DND-41 (cell line): Measurements from ENCODE around the gene SPATS2.

Source experiments
- ATAC-seq: fragments of 200-7000 bp; cut with Tn5 transposase; 3 replicates; pipeline ENCODE4 v1.9.1; 2021; ENCODE audit warnings: low read depth; ENCODE audit not compliant: insufficient read depth
- DNase-seq: peaks from one replicate; pipeline ENCODE4 v3.0.0-alpha.2; 2020
- H2AFZ ChIP-seq: 2 replicates; pipeline ENCODE4 v1.6.0; 2012; ENCODE audit warnings: low read depth, low read length
- H3K27ac ChIP-seq: 2 replicates; pipeline ENCODE4 v1.5.1; 2012; ENCODE audit warnings: low read length, inconsistent platforms
- H3K27me3 ChIP-seq: fragments of 200-600 bp; sonication (generic); 2 replicates; pipeline ENCODE4 v1.6.0; 2012; ENCODE audit warnings: low read length, mild to moderate bottlenecking, inconsistent platforms; ENCODE audit not compliant: insufficient read depth, poor library complexity
- H3K36me3 ChIP-seq: 2 replicates; pipeline ENCODE4 v1.5.1; 2012; ENCODE audit warnings: low read length, inconsistent platforms; ENCODE audit not compliant: insufficient read depth
- H3K4me1 ChIP-seq: 2 replicates; pipeline ENCODE4 v1.5.1; 2012; ENCODE audit warnings: mild to moderate bottlenecking, low read length; ENCODE audit not compliant: insufficient read depth
- H3K4me2 ChIP-seq: 2 replicates; pipeline ENCODE4 v1.6.0; 2012; ENCODE audit warnings: mild to moderate bottlenecking, moderate library complexity, low read length, inconsistent platforms; ENCODE audit not compliant: insufficient read depth
- H3K4me3 ChIP-seq, 2 experiments: fragments of 200-600 bp in 1 of 2; shearing (Covaris generic) in 1 of 2; 2 replicates each; pipeline ENCODE4 v1.5.1; 2012 to 2016; ENCODE audit warnings: inconsistent platforms in 2 of 2, low read length in 2 of 2, mild to moderate bottlenecking in 2 of 2, low read depth in 1 of 2, moderate library complexity in 1 of 2
- H3K79me2 ChIP-seq: 2 replicates; pipeline ENCODE4 v1.6.0; 2012; ENCODE audit warnings: low read length, inconsistent platforms; ENCODE audit not compliant: insufficient read depth
- H3K9ac ChIP-seq: 2 replicates; pipeline ENCODE4 v1.6.0; 2012; ENCODE audit warnings: low read depth, mild to moderate bottlenecking, inconsistent platforms, low read length, moderate library complexity
- H3K9me3 ChIP-seq: 2 replicates; pipeline ENCODE4 v1.5.1; 2012; ENCODE audit warnings: low read length, moderate library complexity, mild to moderate bottlenecking, inconsistent platforms; ENCODE audit not compliant: insufficient read depth, severe bottlenecking
- H4K20me1 ChIP-seq: 2 replicates; pipeline ENCODE4 v1.6.0; 2012; ENCODE audit warnings: low read length; ENCODE audit not compliant: insufficient read depth
- CTCF ChIP-seq: IDR thresholded peaks from 2 replicates; pipeline ENCODE4 v1.5.1; 2012; ENCODE audit warnings: borderline replicate concordance, low read length, moderate library complexity, mild to moderate bottlenecking; ENCODE audit not compliant: poor library complexity, severe bottlenecking; ENCODE audit errors: extremely low read depth
- EZH2 ChIP-seq: IDR thresholded peaks from 3 replicates; pipeline ENCODE4 v1.6.1; 2012; ENCODE audit warnings: borderline replicate concordance, low read depth, mild to moderate bottlenecking, moderate library complexity, low read length, inconsistent platforms; ENCODE audit not compliant: severe bottlenecking

Gene SPATS2

DNA sequence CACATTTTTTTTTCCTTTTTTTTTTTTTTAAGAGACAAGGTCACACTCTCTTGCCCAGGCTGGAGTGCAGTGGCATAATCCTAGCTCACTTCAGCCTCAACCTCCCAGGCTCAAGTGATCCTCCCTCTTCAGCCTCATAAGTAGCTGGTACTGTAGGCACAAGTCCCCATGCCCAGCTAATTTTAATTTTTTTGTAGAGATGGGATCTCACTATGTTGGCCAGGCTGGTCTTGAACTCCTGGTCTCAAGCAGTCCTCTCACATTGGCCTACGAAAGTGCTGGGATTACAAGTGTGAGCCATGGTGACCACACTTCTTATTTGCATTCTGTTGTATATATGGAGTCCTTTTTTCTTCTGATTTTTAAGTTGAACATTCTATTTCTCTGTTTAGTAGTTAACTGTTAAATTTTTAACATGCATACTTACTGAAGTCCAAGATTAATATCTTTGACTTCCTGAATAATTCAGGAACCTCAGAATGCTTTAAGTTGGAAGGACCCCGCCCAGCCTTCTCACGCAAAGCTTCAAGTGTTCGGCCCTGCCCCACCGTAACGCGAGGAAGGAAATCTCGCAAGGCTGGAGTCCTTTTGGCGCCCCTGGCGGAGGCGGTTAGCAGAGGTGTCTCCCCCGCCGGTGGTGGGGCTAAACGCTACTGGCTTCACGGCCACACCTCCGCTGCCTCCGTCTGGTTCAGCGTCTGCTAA, 21.6 kb downstream of the SPATS2 start:
- Histone ChIP-seq H3K4me1 (no peaks in the 10 kb centered on the region), H3K4me3 (no peak overlapping the region), H3K27ac (no peak overlapping the region), H2AFZ (no peak overlapping the region), H3K36me3 (0 out of 2 replicates have a peak, but pooled peaks cover 4% of the 10 kb centered on the region), H4K20me1 (peaks cover 4% of the 10 kb centered on the region; the same call in 1 of the 2 replicates), H3K27me3 (no peaks in the 10 kb centered on the region), H3K9me3 (no peaks in the 10 kb centered on the region), H3K9ac (no peak overlapping the region), H3K4me2 (no peak overlapping the region), H3K79me2 (peaks cover 45% of the 10 kb centered on the region)
- DNase-seq (no peak), ATAC-seq (no peak)
- TF ChIP-seq EZH2 (no peak), CTCF (no peak)

DNA sequence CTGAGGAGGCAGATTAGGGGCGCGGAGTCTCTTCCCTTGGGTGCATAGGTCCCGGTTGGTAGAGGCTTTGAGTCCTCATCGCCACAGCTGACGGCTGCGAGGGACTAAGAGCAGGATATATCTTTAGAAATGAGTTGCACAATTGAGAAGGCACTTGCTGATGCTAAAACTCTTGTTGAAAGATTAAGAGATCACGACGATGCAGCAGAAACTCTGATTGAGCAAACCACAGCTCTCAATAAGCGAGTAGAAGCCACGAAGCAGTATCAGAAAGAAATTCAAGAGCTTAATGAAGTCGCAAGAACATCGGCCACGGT, 22.1 kb downstream of the SPATS2 start:
- Histone ChIP-seq H3K79me2 (peaks cover 43% of the 10 kb centered on the region), H3K27ac (no peak overlapping the region), H3K9ac (no peak overlapping the region), H4K20me1 (peaks cover 4% of the 10 kb centered on the region; the same call in 1 of the 2 replicates), H3K4me2 (no peak overlapping the region), H3K27me3 (no peaks in the 10 kb centered on the region), H3K36me3 (0 out of 2 replicates have a peak, but pooled peaks cover 4% of the 10 kb centered on the region), H3K4me1 (no peaks in the 10 kb centered on the region), H3K4me3 (no peak overlapping the region), H2AFZ (no peak overlapping the region), H3K9me3 (no peaks in the 10 kb centered on the region)
- TF ChIP-seq CTCF (no peak), EZH2 (no peak)
- DNase-seq (no peak), ATAC-seq (no peak)

DNA sequence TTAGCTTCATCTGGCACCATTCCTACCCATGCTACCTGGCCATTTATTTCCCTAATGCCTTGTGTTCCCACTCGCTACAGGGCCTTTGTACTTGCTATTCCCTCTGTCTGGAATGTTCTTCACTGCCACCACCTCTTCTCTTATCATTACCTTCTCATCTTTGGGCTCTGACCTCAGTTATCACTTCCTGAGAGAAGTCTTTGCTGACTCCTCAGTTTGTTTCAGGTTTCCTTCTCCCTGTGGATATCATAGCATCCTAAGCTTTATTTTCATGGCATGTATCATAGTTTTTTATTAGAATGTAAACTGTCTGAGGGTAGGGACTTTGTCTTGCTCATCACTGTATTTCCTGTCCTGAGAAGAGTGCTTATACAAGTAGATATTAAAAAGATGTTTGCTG, 29.7 kb downstream of the SPATS2 start:
- peaks cover 10% of the 10 kb centered on the region for H4K20me1 ChIP-seq
- no peaks in the 10 kb centered on the region for H3K36me3 ChIP-seq
- no peak overlapping the region for H3K9ac ChIP-seq
- H3K27me3 ChIP-seq: no peaks in the 10 kb centered on the region
- no peaks in the 10 kb centered on the region for H3K4me1 ChIP-seq
- no peak for DNase-seq
- peaks cover 40% of the 10 kb centered on the region for H3K79me2 ChIP-seq
- H3K4me3 ChIP-seq: no peak overlapping the region
- no peaks in the 10 kb centered on the region for H3K9me3 ChIP-seq
- ATAC-seq: no peak
- TF ChIP-seq EZH2: no peak
- no peak for TF ChIP-seq CTCF
- H2AFZ ChIP-seq: no peak overlapping the region
- no peak overlapping the region for H3K4me2 ChIP-seq
- H3K27ac ChIP-seq: no peak overlapping the region
